ENCODE data around the gene GEN1. TPM values are rescaled to one million over a fixed set of nuclear protein-coding genes. Genes with fewer than 3 reads are reported as not detected.

GEN1 gene
- total and polyA plus RNA-seq, 2 of the 13 experiments (the other 11 are each of a cell fraction or from before 2014, with no cell fraction given), result 9.9 to 27.1 TPM

DNA sequence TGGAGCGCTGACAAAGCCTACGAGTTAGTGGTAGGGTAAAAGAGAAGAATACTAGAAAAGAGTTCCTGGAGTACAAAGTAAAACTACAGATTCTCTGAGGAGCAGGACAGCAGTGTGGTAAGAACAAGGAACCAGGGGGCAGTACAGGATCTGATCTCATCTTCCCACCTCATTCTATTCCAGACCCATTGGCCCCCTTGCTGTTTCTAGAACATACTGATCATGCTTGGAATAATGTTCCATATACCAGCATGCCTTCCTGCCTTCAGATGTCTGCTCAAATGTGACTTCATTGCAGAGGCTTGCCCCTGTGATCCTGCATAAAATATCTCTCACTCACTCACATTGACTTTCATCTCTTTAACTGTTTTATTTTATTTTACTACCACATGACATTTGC is 81.6 kb downstream of the GEN1 start:
- no peak overlapping the region for H3K27ac ChIP-seq (ENCODE audit: extremely low read length, insufficient read depth, low read length)
- no peaks in the 10 kb centered on the region for H3K79me2 ChIP-seq (ENCODE audit: insufficient read depth, low read length)
- DNase-seq (ENCODE audit: low spot score) (no peak), ATAC-seq (no peak), FAIRE-seq (no peak)
- no TSS peak for BruUV-seq (replicated peaks)
- ChIA-PET POLR2A (no interaction called here), CTCF (ENCODE audit: low intra/inter-chr PET ratio, low total read pairs) (no interaction called here)
- in situ Hi-C loops (cut with HindIII; ENCODE audit: extremely low pct_ligation_motif_present, low pct_unique_long_range_greater_than_20kb) (no loop called here), intact Hi-C loops (cut with micrococcal nuclease; ENCODE audit: unreplicated experiment) (no loop called here)
- H3K4me1 ChIP-seq (ENCODE audit: insufficient read depth, low read length), result peaks cover 6% of the 10 kb centered on the region; the same call in 1 of the 2 replicates
- H4K20me1 ChIP-seq (ENCODE audit: insufficient read depth, low read length), result no peaks in the 10 kb centered on the region
- H3K9ac ChIP-seq (ENCODE audit: insufficient read depth, low read depth, low read length), result no peak overlapping the region
- H2AFZ ChIP-seq (ENCODE audit: low read length), result no peak overlapping the region
- WGBS (ENCODE audit: low lambda C conversion rate), result 34% methylated on average over 2 of the region's 2 CpGs
- H3K36me3 ChIP-seq (replicated peaks in 1 of 2; ENCODE audit: control insufficient read depth in 1 of 2, insufficient read depth in 2 of 2, low read length in 2 of 2), result no peaks in the 10 kb centered on the region
- no peak overlapping the region for H3K4me2 ChIP-seq (ENCODE audit: low read depth, low read length)
- H3K4me3 ChIP-seq (replicated peaks in 1 of 3; ENCODE audit: insufficient read depth in 1 of 3, low read depth in 2 of 3, low read length in 3 of 3), result no peak overlapping the region
- peaks cover 0 to 5% of the 10 kb centered on the region in 2 experiments; a peak in 2 of 5 replicates for H3K27me3 ChIP-seq (ENCODE audit: control insufficient read depth in 1 of 2, insufficient read depth in 2 of 2, low read length in 2 of 2)
- no peaks in the 10 kb centered on the region for H3K9me3 ChIP-seq (ENCODE audit: low read length)
- TF ChIP-seq, protein P1, sequence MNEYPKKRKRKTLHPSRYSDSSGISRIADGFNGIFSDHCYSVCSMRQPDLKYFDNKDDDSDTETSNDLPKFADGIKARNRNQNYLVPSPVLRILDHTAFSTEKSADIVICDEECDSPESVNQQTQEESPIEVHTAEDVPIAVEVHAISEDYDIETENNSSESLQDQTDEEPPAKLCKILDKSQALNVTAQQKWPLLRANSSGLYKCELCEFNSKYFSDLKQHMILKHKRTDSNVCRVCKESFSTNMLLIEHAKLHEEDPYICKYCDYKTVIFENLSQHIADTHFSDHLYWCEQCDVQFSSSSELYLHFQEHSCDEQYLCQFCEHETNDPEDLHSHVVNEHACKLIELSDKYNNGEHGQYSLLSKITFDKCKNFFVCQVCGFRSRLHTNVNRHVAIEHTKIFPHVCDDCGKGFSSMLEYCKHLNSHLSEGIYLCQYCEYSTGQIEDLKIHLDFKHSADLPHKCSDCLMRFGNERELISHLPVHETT (CRISPR knock-in tag; conservative IDR thresholded peaks at IDR 0.05), result no peak
- TF ChIP-seq ZNF790 (CRISPR knock-in tag; IDR thresholded peaks at IDR 0.05; ENCODE audit: borderline replicate concordance) (no peak), GPN1 (CRISPR knock-in tag; IDR thresholded peaks at IDR 0.05; ENCODE audit: borderline replicate concordance) (no peak), ZNF496 (CRISPR knock-in tag; IDR thresholded peaks at IDR 0.05; ENCODE audit: insufficient replicate concordance) (no peak), ZNF234 (CRISPR knock-in tag; conservative IDR thresholded peaks at IDR 0.05) (no peak), WIZ (CRISPR knock-in tag; IDR thresholded peaks at IDR 0.05) (no peak), ZNF382 (CRISPR knock-in tag; IDR thresholded peaks at IDR 0.05; ENCODE audit: borderline replicate concordance) (no peak)
- TF ChIP-seq, protein P2, sequence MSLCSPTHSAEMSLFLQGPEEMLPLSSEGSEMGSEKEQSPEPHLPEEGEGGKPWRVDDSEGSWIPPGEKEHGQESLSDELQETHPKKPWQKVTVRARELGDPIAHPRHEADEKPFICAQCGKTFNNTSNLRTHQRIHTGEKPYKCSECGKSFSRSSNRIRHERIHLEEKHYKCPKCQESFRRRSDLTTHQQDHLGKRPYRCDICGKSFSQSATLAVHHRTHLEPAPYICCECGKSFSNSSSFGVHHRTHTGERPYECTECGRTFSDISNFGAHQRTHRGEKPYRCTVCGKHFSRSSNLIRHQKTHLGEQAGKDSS (CRISPR knock-in tag; IDR thresholded peaks at IDR 0.05; ENCODE audit: borderline replicate concordance, low read depth), result no peak
- TF ChIP-seq, protein P3, sequence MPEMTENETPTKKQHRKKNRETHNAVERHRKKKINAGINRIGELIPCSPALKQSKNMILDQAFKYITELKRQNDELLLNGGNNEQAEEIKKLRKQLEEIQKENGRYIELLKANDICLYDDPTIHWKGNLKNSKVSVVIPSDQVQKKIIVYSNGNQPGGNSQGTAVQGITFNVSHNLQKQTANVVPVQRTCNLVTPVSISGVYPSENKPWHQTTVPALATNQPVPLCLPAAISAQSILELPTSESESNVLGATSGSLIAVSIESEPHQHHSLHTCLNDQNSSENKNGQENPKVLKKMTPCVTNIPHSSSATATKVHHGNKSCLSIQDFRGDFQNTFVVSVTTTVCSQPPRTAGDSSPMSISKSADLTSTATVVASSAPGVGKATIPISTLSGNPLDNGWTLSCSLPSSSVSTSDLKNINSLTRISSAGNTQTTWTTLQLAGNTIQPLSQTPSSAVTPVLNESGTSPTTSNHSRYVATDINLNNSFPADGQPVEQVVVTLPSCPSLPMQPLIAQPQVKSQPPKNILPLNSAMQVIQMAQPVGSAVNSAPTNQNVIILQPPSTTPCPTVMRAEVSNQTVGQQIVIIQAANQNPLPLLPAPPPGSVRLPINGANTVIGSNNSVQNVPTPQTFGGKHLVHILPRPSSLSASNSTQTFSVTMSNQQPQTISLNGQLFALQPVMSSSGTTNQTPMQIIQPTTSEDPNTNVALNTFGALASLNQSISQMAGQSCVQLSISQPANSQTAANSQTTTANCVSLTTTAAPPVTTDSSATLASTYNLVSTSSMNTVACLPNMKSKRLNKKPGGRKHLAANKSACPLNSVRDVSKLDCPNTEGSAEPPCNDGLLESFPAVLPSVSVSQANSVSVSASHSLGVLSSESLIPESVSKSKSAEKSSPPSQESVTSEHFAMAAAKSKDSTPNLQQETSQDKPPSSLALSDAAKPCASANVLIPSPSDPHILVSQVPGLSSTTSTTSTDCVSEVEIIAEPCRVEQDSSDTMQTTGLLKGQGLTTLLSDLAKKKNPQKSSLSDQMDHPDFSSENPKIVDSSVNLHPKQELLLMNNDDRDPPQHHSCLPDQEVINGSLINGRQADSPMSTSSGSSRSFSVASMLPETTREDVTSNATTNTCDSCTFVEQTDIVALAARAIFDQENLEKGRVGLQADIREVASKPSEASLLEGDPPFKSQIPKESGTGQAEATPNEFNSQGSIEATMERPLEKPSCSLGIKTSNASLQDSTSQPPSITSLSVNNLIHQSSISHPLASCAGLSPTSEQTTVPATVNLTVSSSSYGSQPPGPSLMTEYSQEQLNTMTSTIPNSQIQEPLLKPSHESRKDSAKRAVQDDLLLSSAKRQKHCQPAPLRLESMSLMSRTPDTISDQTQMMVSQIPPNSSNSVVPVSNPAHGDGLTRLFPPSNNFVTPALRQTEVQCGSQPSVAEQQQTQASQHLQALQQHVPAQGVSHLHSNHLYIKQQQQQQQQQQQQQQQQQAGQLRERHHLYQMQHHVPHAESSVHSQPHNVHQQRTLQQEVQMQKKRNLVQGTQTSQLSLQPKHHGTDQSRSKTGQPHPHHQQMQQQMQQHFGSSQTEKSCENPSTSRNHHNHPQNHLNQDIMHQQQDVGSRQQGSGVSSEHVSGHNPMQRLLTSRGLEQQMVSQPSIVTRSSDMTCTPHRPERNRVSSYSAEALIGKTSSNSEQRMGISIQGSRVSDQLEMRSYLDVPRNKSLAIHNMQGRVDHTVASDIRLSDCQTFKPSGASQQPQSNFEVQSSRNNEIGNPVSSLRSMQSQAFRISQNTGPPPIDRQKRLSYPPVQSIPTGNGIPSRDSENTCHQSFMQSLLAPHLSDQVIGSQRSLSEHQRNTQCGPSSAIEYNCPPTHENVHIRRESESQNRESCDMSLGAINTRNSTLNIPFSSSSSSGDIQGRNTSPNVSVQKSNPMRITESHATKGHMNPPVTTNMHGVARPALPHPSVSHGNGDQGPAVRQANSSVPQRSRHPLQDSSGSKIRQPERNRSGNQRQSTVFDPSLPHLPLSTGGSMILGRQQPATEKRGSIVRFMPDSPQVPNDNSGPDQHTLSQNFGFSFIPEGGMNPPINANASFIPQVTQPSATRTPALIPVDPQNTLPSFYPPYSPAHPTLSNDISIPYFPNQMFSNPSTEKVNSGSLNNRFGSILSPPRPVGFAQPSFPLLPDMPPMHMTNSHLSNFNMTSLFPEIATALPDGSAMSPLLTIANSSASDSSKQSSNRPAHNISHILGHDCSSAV (CRISPR knock-in tag; IDR thresholded peaks at IDR 0.05; ENCODE audit: borderline replicate concordance), result no peak
- TF ChIP-seq, protein P4, sequence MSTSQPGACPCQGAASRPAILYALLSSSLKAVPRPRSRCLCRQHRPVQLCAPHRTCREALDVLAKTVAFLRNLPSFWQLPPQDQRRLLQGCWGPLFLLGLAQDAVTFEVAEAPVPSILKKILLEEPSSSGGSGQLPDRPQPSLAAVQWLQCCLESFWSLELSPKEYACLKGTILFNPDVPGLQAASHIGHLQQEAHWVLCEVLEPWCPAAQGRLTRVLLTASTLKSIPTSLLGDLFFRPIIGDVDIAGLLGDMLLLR (CRISPR knock-in tag; IDR thresholded peaks at IDR 0.05), result no peak
- TF ChIP-seq, protein P5, sequence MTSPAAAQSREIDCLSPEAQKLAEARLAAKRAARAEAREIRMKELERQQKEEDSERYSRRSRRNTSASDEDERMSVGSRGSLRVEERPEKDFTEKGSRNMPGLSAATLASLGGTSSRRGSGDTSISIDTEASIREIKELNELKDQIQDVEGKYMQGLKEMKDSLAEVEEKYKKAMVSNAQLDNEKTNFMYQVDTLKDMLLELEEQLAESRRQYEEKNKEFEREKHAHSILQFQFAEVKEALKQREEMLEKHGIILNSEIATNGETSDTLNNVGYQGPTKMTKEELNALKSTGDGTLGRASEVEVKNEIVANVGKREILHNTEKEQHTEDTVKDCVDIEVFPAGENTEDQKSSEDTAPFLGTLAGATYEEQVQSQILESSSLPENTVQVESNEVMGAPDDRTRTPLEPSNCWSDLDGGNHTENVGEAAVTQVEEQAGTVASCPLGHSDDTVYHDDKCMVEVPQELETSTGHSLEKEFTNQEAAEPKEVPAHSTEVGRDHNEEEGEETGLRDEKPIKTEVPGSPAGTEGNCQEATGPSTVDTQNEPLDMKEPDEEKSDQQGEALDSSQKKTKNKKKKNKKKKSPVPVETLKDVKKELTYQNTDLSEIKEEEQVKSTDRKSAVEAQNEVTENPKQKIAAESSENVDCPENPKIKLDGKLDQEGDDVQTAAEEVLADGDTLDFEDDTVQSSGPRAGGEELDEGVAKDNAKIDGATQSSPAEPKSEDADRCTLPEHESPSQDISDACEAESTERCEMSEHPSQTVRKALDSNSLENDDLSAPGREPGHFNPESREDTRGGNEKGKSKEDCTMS (CRISPR knock-in tag; conservative IDR thresholded peaks at IDR 0.05), result no peak

All from HepG2 (cell line).